Activated naive CD8-positive, alpha-beta T cell treated with anti-CD3 and anti-CD28 coated beads, Interleukin-2, amount 10 ng/mL, durations not matched to agents 7 days and 5 days (primary cell): ENCODE data around the gene PCDHA8. TPM values are rescaled to one million over a fixed set of nuclear protein-coding genes. Genes with fewer than 3 reads are reported as not detected.
A peak's percentile ranks its signal among the peaks of the same experiment; 100 is the strongest.
"Not testable (repeated sequence)": the region's sequence is repeated elsewhere in the genome, so short reads cannot be mapped to it uniquely, and the experiment has no call there.

Source experiments
- ATAC-seq: fragments of 150-1000 bp; cut with Tn5 transposase; one replicate; pipeline ENCODE4 v1.10.0; 2021; ENCODE audit warnings: low read depth, moderate library complexity
- POLR2A ChIA-PET: fragments of 350-600 bp; sonication (Branson Sonifier 250); formaldehyde crosslinking; loops from one replicate; lab custom pipeline; 2021; ENCODE audit warnings: antibody characterized with exemption; lab: Charles Lee
- DNase-seq: peaks from one replicate; pipeline ENCODE4 v3.0.0; 2021
- H3K27ac Mint-ChIP-seq: one replicate; pipeline ENCODE4 v1.8.0; 2022; ENCODE audit warnings: mild to moderate bottlenecking, mixed read lengths
- H3K27me3 Mint-ChIP-seq: one replicate; pipeline ENCODE4 v1.8.0; 2022; ENCODE audit warnings: mild to moderate bottlenecking, moderate library complexity, mixed read lengths
- H3K36me3 Mint-ChIP-seq: one replicate; pipeline ENCODE4 v1.8.0; 2021; ENCODE audit warnings: mild to moderate bottlenecking, mixed read lengths
- H3K4me1 Mint-ChIP-seq: one replicate; pipeline ENCODE4 v1.8.0; 2021; ENCODE audit warnings: mixed read lengths
- H3K4me3 Mint-ChIP-seq: one replicate; pipeline ENCODE4 v1.8.0; 2022; ENCODE audit warnings: mild to moderate bottlenecking, moderate library complexity, mixed read lengths
- H3K9me3 Mint-ChIP-seq: one replicate; pipeline ENCODE4 v1.8.0; 2021; ENCODE audit warnings: mixed read lengths
- total RNA-seq, 2 experiments: library from RNA; stranded (reverse); gene quantifications; one replicate each; pipeline ENCODE4 v1.2.3, GENCODE V29; 2021

Gene PCDHA8, protein sequence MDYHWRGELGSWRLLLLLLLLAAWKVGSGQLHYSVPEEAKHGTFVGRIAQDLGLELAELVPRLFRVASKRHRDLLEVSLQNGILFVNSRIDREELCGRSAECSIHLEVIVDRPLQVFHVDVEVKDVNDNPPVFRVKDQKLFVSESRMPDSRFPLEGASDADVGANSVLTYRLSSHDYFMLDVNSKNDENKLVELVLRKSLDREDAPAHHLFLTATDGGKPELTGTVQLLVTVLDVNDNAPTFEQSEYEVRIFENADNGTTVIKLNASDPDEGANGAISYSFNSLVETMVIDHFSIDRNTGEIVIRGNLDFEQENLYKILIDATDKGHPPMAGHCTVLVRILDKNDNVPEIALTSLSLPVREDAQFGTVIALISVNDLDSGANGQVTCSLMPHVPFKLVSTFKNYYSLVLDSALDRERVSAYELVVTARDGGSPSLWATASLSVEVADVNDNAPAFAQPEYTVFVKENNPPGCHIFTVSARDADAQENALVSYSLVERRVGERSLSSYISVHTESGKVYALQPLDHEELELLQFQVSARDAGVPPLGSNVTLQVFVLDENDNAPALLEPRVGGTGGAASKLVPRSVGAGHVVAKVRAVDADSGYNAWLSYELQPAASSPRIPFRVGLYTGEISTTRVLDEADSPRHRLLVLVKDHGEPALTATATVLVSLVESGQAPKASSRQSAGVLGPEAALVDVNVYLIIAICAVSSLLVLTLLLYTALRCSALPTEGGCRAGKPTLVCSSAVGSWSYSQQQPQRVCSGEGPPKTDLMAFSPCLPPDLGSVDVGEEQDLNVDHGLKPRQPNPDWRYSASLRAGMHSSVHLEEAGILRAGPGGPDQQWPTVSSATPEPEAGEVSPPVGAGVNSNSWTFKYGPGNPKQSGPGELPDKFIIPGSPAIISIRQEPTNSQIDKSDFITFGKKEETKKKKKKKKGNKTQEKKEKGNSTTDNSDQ
- total RNA-seq: not detected

GRCh38 chr5:140840978-140841962 is at the start of gene PCDHA8:
TSS of gene PCDHA8 (plus strand) at chr5:140841187. CDS start at chr5:140841322, 135 bp downstream.
- H3K27me3 Mint-ChIP-seq: no peaks in the 10 kb centered on the region
- DNase-seq (no peak), ATAC-seq (no peak)
- no peaks in the 10 kb centered on the region for H3K36me3 Mint-ChIP-seq
- H3K9me3 Mint-ChIP-seq: peaks cover 10% of the 10 kb centered on the region
- H3K4me3 Mint-ChIP-seq: no peak within 1 kb of the TSS
- peak within 1 kb of the TSS; percentile 25 for H3K27ac Mint-ChIP-seq
- POLR2A ChIA-PET: no interaction called here
- no peaks in the 10 kb centered on the region for H3K4me1 Mint-ChIP-seq

DNA sequence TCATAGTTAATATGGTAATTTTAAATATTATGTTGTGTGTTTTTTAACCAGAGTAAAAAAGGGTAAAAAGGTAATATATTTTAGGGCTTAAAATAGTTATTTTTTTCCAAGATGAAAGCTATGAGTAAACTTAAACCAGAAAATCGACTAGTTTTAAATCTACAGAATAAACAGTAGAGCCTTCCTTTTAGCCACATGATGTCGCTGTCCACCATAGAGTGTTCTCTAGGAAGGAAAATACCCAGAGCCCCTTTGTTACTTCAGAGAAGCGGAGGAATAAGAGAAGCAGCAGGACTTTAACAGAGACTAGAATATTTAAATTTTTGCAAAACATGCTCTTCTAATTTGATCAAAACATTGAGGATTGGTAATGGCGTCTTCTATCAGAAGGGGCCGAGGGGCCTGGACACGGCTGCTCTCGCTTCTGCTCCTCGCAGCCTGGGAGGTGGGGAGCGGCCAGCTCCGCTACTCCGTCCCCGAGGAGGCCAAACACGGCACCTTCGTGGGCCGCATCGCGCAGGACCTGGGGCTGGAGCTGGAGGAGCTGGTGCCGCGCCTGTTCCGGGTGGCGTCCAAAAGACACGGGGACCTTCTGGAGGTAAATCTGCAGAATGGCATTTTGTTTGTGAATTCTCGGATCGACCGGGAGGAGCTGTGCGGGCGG is 46.3 kb upstream of the PCDHA8 start, which contains the start of gene PCDHA2:
TSS of gene PCDHA2 (plus strand) at position 258 of the 664 bp plus-strand sequence.
- no peak within 1 kb of the TSS for H3K27ac Mint-ChIP-seq
- POLR2A ChIA-PET: no interaction called here
- no peaks in the 10 kb centered on the region for H3K4me1 Mint-ChIP-seq
- DNase-seq (no peak), ATAC-seq (no peak)
- no peak within 1 kb of the TSS for H3K4me3 Mint-ChIP-seq
- peaks cover 8% of the 10 kb centered on the region for H3K27me3 Mint-ChIP-seq
- H3K36me3 Mint-ChIP-seq: no peaks in the 10 kb centered on the region
- peaks cover 14% of the 10 kb centered on the region for H3K9me3 Mint-ChIP-seq

DNA sequence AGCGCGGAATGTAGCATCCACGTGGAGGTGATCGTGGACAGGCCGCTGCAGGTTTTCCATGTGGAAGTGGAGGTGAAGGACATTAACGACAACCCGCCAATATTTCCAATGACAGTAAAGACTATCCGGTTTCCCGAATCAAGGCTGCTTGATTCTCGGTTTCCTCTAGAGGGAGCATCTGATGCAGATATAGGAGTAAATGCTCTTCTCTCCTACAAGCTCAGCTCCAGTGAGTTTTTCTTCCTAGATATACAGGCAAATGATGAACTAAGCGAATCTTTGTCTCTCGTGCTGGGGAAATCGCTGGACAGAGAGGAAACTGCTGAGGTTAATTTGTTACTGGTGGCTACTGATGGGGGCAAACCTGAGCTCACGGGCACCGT is 45.7 kb upstream of the PCDHA8 start:
- Mint-ChIP-seq H3K4me1 (no peaks in the 10 kb centered on the region), H3K27me3 (peaks cover 7% of the 10 kb centered on the region), H3K36me3 (no peaks in the 10 kb centered on the region), H3K4me3 (no peak overlapping the region), H3K27ac (no peak overlapping the region), H3K9me3 (peaks cover 16% of the 10 kb centered on the region)
- DNase-seq (no peak), ATAC-seq (no peak)
- POLR2A ChIA-PET: no interaction called here

GRCh38 chr5:140796072-140796717 is 44.8 kb upstream of the PCDHA8 start:
- H3K9me3 Mint-ChIP-seq: peaks cover 14% of the 10 kb centered on the region
- DNase-seq, H3K27ac Mint-ChIP-seq, H3K4me1 Mint-ChIP-seq, H3K36me3 Mint-ChIP-seq, H3K4me3 Mint-ChIP-seq, POLR2A ChIA-PET, ATAC-seq, H3K27me3 Mint-ChIP-seq: not testable (repeated sequence)

DNA sequence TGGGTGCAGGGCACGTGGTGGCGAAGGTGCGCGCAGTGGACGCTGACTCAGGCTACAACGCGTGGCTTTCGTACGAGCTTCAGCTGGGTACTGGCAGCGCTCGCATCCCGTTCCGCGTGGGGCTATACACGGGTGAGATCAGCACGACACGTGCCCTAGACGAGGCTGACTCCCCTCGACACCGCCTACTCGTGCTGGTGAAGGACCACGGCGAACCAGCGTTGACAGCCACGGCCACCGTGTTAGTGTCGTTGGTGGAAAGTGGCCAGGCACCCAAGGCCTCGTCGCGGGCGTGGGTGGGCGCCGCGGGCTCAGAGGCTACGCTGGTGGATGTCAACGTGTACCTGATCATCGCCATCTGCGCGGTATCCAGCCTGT is 44.3 kb upstream of the PCDHA8 start:
- DNase-seq (no peak), ATAC-seq (no peak)
- POLR2A ChIA-PET: no interaction called here
- no peaks in the 10 kb centered on the region for H3K4me1 Mint-ChIP-seq
- no peak overlapping the region for H3K4me3 Mint-ChIP-seq
- H3K36me3 Mint-ChIP-seq: no peaks in the 10 kb centered on the region
- H3K9me3 Mint-ChIP-seq: peaks cover 14% of the 10 kb centered on the region
- H3K27me3 Mint-ChIP-seq: peaks cover 7% of the 10 kb centered on the region
- H3K27ac Mint-ChIP-seq: no peak overlapping the region

GRCh38 chr5:140800816-140801493 is 40.0 kb upstream of the PCDHA8 start, which contains the start of gene PCDHA3:
TSS of gene PCDHA3 (plus strand) at chr5:140801057.
- Mint-ChIP-seq H3K9me3 (peaks cover 13% of the 10 kb centered on the region), H3K27me3 (no peaks in the 10 kb centered on the region), H3K36me3 (no peaks in the 10 kb centered on the region), H3K4me1 (no peaks in the 10 kb centered on the region), H3K27ac (no peak within 1 kb of the TSS), H3K4me3 (no peak within 1 kb of the TSS)
- ATAC-seq (no peak), DNase-seq (no peak)
- POLR2A ChIA-PET: no interaction called here

DNA sequence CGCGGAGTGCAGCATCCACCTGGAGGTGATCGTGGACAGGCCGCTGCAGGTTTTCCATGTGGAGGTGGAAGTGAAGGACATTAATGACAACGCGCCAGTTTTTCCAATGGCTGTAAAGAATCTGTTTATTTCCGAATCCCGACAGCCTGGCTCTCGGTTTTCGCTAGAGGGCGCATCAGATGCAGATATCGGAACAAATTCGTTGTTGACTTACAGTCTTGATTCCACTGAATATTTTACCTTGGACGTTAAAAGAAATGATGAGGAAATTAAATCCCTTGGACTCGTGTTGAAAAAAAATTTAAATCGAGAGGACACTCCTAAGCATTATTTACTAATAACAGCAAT is 39.5 kb upstream of the PCDHA8 start:
- H3K27me3 Mint-ChIP-seq: no peaks in the 10 kb centered on the region
- peaks cover 14% of the 10 kb centered on the region for H3K9me3 Mint-ChIP-seq
- no peak overlapping the region for H3K4me3 Mint-ChIP-seq
- POLR2A ChIA-PET: no interaction called here
- H3K4me1 Mint-ChIP-seq: no peaks in the 10 kb centered on the region
- ATAC-seq (no peak), DNase-seq (no peak)
- no peak overlapping the region for H3K27ac Mint-ChIP-seq
- no peaks in the 10 kb centered on the region for H3K36me3 Mint-ChIP-seq

DNA sequence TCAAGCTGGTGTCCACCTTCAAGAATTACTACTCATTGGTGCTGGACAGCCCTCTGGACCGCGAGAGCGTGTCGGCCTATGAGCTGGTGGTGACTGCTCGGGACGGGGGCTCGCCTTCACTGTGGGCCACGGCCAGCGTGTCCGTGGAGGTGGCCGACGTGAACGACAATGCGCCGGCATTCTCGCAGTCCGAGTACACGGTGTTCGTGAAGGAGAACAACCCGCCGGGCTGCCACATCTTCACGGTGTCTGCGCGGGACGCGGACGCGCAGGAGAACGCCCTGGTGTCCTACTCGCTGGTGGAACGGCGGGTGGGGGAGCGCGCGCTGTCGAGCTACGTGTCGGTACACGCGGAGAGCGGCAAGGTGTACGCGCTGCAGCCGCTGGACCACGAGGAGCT is 38.6 kb upstream of the PCDHA8 start:
- peak; percentile 33 for DNase-seq
- H3K4me1 Mint-ChIP-seq, POLR2A ChIA-PET, ATAC-seq, H3K27ac Mint-ChIP-seq, H3K36me3 Mint-ChIP-seq, H3K4me3 Mint-ChIP-seq, H3K27me3 Mint-ChIP-seq: not testable (repeated sequence)
- H3K9me3 Mint-ChIP-seq: peaks cover 16% of the 10 kb centered on the region

- H3K4me1 Mint-ChIP-seq: no peaks in the 10 kb centered on the region
- no peaks in the 10 kb centered on the region for H3K36me3 Mint-ChIP-seq
- DNase-seq (no peak), ATAC-seq (no peak)
- H3K27ac Mint-ChIP-seq: no peak overlapping the region
- H3K4me3 Mint-ChIP-seq: no peak overlapping the region
- peaks cover 16% of the 10 kb centered on the region for H3K9me3 Mint-ChIP-seq
- POLR2A ChIA-PET: no interaction called here
- no peaks in the 10 kb centered on the region for H3K27me3 Mint-ChIP-seq
Measured at GRCh38 chr5:140802781-140803271, 38.2 kb upstream of the PCDHA8 start.

DNA sequence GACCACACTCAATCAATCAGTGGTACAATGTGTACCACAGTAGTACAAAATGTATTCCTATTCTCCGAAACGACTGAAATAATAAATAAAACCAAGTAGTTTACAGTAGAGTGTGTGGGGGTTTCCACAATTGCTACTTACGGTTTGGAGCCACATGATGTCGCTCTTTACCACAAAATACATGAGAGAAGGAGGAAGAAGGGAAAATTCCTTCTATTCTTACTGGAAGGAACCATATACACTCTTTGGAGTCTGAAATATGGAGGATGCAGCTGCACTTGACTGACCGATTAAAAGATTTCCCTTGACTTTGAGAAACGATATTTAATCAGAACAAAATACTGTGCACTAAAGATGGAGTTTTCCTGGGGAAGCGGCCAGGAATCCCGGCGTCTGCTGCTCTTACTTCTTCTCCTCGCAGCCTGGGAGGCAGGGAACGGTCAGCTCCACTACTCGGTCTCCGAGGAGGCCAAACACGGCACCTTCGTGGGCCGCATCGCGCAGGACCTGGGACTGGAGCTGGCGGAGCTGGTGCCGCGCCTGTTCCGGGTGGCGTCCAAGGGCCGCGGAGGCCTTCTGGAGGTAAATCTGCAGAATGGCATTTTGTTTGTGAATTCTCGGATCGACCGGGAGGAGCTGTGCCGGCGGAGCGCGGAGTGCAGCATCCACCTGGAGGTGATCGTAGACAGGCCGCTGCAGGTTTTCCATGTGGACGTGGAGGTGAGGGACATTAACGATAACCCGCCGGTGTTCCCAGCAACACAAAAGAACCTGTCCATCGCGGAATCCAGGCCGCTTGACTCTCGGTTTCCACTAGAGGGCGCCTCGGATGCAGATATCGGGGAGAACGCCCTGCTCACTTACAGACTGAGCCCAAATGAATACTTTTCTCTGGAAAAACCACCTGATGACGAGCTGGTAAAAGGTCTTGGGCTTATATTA is 33.9 kb upstream of the PCDHA8 start, which contains the start of gene PCDHA4:
TSS of gene PCDHA4 (plus strand) at position 235 of the 942 bp plus-strand sequence.
- no peaks in the 10 kb centered on the region for H3K27me3 Mint-ChIP-seq

More for the DNA sequence above, 33.9 kb upstream of the PCDHA8 start, which contains the start of gene PCDHA4:
- Mint-ChIP-seq H3K4me1 (no peaks in the 10 kb centered on the region), H3K36me3 (no peaks in the 10 kb centered on the region), H3K4me3 (no peak within 1 kb of the TSS), H3K27ac (no peak within 1 kb of the TSS), H3K9me3 (peaks cover 13% of the 10 kb centered on the region)
- ATAC-seq (no peak), DNase-seq (peak; percentile 28)
- POLR2A ChIA-PET: no interaction called here
